PC-9 (cell line): ENCODE data around the gene RASGEF1B.

Experiments
- CTCF ChIP-seq: fragments of 200-600 bp; sonication (generic); conservative IDR thresholded peaks from 2 replicates; pipeline ENCODE4 v1.6.1; 2017; ENCODE audit warnings: mixed run types, antibody characterized with exemption, mild to moderate bottlenecking, moderate library complexity
- EZH2 ChIP-seq: fragments of 200-600 bp; sonication (generic); IDR thresholded peaks from 2 replicates; pipeline ENCODE4 v1.8.0; 2017; ENCODE audit warnings: antibody characterized with exemption, low read depth

- TF ChIP-seq CTCF (no peak), EZH2 (no peak)
Observed at GRCh38 chr4:81446634-81447033, 25.1 kb downstream of the RASGEF1B start.
